ENCODE data around the gene PACRG.

PACRG gene

DNA sequence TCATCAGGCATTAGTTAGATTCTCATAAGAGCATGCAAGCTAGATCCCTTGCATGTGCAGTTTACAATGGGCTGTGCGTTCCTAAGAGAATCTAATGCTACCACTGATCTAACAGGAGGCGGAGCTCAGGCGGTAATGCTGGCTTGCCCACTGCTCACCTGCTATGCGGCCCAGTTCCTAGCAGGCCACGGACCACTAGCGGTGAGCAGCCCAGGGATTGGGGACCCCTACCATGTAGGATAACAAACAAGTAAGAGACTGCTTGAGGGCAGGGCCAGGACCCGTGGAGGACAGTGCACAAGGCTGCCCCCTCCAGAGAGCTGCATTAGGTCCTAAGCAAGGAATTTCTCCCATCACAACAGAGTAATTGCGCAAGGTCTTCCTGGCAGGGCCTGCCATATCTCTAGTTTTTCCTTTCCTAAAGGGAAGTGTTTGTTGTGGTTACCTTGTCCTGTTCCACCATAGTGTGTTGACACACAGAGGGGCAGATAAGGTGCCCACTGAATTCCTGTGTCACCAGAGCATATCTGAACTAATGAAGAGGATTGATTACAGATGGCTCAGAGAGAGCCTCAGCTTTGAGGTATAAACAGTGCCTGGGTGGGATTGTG, 58.0 kb downstream of the PACRG start:
- DNase-seq (ENCODE audit: low read depth): no peak

- DNase-seq (ENCODE audit: low read depth): no peak
Observed at GRCh38 chr6:162798546-162799266, 70.9 kb downstream of the PACRG start.

- DNase-seq (ENCODE audit: low read depth): no peak
Observed at GRCh38 chr6:162814426-162814973, 86.7 kb downstream of the PACRG start.

GRCh38 chr6:162817196-162817595, 89.4 kb downstream of the PACRG start:
- no peak for DNase-seq (ENCODE audit: low read depth)

DNA sequence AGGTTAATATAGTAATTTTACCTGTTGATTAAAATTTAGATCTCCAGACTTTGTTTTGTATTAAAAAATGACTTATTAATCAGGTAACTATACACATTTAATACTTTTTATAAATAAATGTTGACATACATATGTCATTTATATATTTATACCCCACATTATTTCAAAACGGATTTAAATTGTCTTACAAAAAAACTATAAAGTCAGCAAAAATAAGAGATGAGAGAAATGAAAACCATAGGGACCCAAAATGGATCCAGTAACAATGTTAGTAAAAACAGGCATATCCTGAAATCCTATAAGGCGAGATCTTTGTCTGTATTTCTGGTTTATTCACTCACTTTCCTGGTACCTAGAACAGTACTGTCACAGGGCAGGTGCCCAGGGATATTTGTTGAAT, 91.5 kb downstream of the PACRG start:
- DNase-seq (ENCODE audit: low read depth): no peak

- DNase-seq (ENCODE audit: low read depth): no peak
Observed at GRCh38 chr6:162821102-162821501, 93.3 kb downstream of the PACRG start.

DNA sequence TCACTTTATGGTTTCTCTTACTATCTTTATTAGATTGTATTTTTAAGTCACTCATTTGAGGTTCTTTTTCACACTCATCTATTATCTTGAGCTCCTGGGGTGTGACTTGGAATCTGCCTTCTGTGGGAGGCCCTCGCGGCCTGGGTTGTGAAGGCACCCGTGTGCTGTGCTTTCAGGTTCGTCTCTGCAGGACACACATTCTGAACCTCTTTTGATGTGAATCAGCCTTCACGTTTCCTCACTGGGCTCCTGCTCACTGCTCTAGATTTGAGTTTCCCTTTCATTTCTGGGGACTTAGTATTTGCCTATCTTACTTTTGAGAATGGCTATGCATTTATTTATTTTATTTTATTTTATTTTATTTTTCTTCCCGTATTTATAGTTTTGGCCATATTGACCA, 97.8 kb downstream of the PACRG start:
- DNase-seq (ENCODE audit: low read depth): no peak

- no peak for DNase-seq (ENCODE audit: low read depth)
Observed at GRCh38 chr6:162829013-162829742, 101.4 kb downstream of the PACRG start.

GRCh38 chr6:162833776-162834175, 106.0 kb downstream of the PACRG start:
- no peak for DNase-seq (ENCODE audit: low read depth)

DNA sequence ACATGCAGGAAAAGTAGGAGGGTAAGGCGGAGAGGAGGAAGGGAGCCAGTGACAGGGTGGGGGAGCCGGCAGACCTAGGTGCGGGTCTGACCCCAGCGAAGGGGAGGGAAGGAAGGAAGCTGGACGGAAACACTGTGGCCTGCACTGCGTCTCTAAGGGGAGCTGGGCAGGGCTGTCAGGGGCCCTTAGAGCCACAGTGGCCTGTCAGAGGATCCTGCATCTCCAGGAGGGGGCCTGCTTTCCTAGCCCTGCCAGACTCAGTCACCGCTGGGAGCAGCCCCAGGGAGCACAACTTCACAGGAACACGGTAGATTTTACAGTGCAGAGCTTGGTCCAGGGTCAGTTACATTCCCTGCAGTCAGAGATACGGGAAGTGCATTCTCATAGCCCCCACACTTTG, 118.2 kb downstream of the PACRG start:
- no peak for DNase-seq (ENCODE audit: low read depth)

DNA sequence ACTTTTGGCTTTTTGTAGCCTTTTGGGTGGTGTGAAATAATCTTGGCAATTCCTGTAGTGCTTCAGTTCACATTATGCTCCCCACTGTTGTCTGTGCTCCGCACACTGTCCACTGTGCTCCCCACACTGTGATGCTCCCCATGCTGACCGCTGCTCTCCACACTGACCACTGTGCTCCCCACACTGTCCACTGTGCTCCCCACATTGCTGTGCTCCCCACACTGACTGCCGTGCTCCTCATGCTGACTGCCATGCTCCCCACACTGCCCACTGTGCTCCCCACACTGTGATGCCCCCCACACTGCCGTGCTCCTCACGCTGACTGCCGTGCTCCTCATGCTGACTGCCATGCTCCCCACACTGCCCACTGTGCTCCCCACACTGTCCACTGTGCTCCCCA, 118.9 kb downstream of the PACRG start:
- DNase-seq (ENCODE audit: low read depth): no peak

- DNase-seq (ENCODE audit: low read depth): no peak
Observed at GRCh38 chr6:162849269-162849668, 121.5 kb downstream of the PACRG start.

DNA sequence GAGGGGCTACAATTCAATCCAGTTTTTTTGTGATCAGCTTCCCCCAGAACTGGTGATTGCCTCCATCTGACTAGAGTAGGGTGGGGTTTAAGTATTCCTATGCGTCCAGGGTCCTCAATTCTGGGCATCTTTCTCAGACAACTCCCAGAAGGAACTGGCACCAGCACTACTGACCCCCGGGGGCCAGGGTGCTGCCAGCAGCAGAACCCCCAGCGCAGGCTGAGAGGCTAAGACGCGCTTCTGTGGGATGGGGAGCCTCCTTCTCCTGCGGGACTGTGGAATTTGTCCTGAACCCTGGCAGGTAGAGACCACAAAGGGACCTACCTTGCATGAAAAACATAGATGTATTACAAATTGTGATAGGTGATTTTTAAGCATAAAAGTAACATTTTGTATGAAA, 124.4 kb downstream of the PACRG start:
- no peak for DNase-seq (ENCODE audit: low read depth)

DNA sequence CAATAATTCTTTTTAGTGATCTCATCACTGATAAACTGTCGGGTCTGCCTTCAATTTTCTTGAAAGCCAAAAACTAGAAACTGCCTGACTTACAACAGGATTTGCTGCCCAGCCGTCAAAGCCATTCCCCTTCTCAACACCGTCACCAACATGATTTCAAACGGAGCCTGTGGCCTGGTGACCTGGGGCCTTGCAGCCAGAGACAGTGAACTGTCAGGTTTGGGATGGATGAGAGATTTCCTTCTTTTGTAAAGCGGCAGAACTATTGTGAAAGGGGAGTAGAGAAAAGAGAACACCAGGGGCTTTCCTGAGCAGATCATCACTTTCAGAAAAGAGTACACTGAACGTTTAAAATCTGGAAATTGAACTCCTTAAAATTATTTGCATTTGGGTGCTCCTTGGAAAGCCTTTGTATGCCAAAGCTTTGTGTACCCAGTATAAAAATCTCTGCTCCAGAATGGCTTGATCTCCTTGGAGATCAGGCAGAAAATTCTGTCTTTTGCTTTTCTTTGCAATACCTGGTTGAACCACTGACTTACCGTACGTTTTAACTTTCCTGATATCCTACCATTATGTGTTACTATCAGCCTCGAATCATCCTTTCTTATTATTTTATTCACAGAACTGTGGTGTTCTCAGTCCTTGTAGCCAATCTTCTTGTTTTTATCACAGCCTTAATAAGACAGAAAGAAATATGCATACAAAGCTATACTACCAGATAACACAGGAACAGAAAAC, 125.2 kb downstream of the PACRG start:
- no peak for DNase-seq (ENCODE audit: low read depth)

DNA sequence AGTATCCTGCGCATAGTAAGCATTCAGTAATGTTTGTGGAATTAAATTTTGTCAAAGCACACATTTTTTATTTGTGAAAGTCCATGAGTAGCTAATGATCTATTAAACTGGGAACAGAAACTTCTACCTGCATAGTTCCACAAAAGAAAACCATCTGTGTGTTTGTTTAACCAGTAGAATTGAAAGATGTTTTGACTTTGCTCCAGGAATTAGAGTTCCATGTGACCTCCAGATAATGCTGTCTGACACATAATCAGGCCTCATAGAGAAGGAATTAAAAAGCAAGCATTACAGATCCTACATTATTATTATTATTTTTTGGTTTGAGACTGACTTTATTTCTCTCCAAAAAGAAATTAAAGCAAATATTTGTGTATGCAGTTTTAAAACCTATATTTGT, 126.5 kb downstream of the PACRG start:
- no peak for DNase-seq (ENCODE audit: low read depth)

GRCh38 chr6:162854734-162855191, 127.0 kb downstream of the PACRG start:
- no peak for DNase-seq (ENCODE audit: low read depth)

DNA sequence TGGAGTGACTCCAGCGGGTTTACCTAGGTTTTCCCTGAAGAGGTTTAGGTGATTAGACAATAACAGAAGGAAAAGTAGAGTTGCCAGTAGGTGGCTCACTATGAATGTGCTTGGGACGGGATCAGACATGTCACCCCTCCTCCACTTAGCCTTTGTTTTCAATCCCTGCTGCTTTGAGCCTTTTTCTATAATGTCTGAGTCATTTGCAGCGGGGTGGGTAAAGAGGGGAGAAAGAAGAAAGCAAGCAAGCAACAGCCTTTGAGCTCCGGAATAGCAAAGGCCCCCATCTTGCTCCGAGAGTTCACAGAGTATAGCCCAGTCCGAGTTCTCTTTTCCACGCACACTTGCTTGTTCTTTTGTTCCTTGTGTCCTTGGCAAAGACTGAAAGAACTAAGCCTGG, 129.1 kb downstream of the PACRG start:
- DNase-seq (ENCODE audit: low read depth): no peak

DNA sequence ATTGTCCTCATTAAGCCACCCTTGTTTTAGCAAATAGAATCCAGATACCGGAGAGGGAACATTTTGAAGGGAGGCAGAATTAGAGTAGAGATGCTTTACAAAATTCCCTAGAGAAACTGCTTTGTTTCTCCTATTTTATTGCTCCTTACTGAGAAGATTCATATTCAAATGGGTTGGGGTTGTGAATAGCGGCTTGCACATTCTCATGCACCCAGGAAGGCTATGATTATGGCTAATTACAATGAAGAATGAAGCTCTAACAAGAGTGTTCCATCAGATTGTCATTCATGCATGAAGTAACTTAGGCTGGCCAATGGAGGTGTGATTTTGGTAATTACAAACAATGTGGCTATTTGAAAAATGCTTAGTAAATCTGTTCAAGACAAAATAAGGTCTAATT, 129.6 kb downstream of the PACRG start:
- DNase-seq (ENCODE audit: low read depth): no peak

DNA sequence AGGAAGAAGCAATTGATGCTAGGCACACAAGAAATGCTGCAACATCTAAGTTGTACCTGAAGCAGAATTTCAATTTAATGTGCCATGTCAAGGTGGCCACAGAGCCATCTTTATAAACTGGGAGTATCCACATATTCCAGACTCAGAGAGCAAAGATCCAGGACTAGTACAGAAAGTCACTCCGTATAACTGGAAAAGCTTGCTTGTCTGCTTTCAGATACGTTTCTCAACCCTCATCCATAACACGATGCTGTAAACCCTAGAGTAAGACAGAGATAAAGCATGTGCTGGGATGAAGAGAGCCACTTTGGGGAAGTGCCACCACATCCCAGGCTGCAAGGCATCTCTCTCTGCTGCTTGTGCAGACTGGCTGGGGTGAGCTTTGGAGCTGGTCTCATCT, 134.7 kb downstream of the PACRG start:
- DNase-seq (ENCODE audit: low read depth): no peak

DNA sequence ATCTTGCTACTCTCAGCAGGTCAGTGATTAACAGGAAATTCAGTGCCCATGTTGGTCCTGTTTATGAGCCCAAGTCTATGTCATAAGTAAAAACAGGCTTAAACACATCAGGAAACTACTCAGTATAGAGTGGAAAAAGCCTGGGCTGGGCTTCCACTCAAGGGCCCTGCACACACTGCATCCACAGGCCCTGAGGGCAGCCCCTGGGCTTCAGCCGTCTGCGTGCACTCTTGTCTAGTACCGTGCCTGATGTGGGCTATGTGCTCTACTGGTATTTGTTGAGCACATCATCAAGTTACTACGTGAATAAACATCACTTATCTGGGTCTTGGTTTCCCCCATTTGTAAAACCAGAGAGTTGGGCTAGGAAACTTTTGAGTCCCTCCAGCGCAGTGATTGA, 135.2 kb downstream of the PACRG start:
- no peak for DNase-seq (ENCODE audit: low read depth)

- DNase-seq (ENCODE audit: low read depth): no peak
Observed at GRCh38 chr6:162863821-162864220, 136.0 kb downstream of the PACRG start.

DNA sequence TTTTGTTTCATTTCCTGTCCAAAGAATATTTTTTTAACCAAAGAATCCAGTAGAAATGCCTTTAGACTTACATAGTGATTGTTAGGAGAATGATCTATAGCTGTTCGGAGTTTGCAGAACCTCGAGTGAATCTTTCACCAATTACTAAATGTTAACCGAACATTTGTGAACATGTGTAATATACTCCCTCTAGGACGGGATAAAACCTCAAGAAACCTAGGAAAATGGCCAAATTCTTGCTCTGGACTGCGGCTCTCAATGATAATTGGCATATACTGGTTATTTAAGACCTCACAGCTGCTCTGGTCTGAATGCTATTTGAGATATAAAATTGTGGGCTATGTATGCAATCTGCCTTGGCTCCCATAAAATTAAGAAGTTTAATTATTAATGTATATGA, 137.1 kb downstream of the PACRG start:
- DNase-seq (ENCODE audit: low read depth): no peak

All from activated T-helper 1 cell treated with Interleukin-2 at 50 U/mL for 16 hours (primary cell).